ENCODE data around the gene GVQW3. TPM values are rescaled to one million over a fixed set of nuclear protein-coding genes. Genes with fewer than 3 reads are reported as not detected.

Gene GVQW3
- total and polyA plus RNA-seq, 2 of the 13 experiments (the other 11 are each of a cell fraction or from before 2014, with no cell fraction given) = 5.0 to 5.6 TPM

DNA sequence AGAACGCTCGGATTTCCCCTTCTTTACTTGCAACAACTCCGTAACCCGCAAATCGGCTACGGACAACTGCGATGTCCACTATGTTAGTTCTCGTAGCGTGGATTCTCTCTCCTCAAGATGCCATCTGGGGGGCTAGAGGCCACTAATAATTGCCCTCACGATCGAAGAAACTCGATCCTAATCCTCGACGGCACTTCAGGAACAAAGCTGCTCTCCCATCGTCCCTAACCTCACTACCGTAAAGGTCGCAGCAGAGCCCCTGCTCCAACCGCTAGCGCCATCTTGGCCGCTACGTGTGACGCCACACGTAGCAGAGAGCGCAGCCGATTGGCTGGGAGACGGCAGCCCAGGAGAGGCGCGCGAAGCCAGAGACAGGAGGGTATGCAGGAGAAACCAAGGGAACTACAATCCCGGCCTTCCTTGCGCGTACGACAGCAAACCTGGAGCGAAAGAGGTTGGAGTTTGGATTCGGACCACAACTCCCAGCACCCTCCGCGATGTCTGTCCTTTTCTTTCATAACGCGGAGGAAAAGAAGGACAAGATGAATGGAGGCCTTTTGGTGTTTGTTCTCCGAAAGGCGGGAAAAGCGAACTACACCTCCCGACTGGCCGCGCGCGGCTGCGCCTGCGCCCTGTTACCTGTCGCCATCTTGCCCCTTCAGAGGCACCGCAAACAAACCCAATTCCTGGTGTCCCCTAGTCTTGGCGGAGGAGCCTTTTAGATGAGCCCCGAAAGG, 63.4 kb downstream of the GVQW3 start, which contains the start of gene EMSY (continued):
- TF ChIP-seq ZNF687 (CRISPR knock-in tag; IDR thresholded peaks at IDR 0.05) (peak; percentile 82), ZNF572 (CRISPR knock-in tag; IDR thresholded peaks at IDR 0.05) (no peak), PRMT3 (CRISPR knock-in tag; IDR thresholded peaks at IDR 0.05; ENCODE audit: borderline replicate concordance, low read depth) (no peak), JUND (CRISPR knock-in tag; IDR thresholded peaks at IDR 0.05) (no peak), MIER3 (CRISPR knock-in tag; IDR thresholded peaks at IDR 0.05; ENCODE audit: borderline replicate concordance) (no peak), ASH2L (IDR thresholded peaks at IDR 0.05; ENCODE audit: insufficient read length, low read depth, low read length) (peak; percentile 82), MBD4 (IDR thresholded peaks at IDR 0.05; ENCODE audit: borderline replicate concordance, low read length) (no peak), ZFP91 (CRISPR knock-in tag; IDR thresholded peaks at IDR 0.05; ENCODE audit: borderline replicate concordance) (0 out of 2 replicates have a peak, but pooled peaks have one; percentile 61), CC2D1A (CRISPR knock-in tag; IDR thresholded peaks at IDR 0.05) (no peak), ZNF251 (CRISPR knock-in tag; IDR thresholded peaks at IDR 0.05) (peak; percentile 67; the same call in 1 of the 2 replicates), FOXK2 (IDR thresholded peaks at IDR 0.05) (peak; percentile 28; the same call in 1 of the 2 replicates), HMGXB4 (CRISPR knock-in tag; IDR thresholded peaks at IDR 0.05; ENCODE audit: borderline replicate concordance in 1 of 2, low read depth in 1 of 2) (peak; percentile 75 to 79), KLF11 (CRISPR knock-in tag; IDR thresholded peaks at IDR 0.05) (0 out of 2 replicates have a peak, but pooled peaks have one; percentile 80), MLLT10 (CRISPR knock-in tag; IDR thresholded peaks at IDR 0.05) (no peak), THYN1 (CRISPR knock-in tag; IDR thresholded peaks at IDR 0.05; ENCODE audit: borderline replicate concordance, low read depth) (no peak), ZSCAN21 (CRISPR knock-in tag; IDR thresholded peaks at IDR 0.05; ENCODE audit: borderline replicate concordance) (peak; percentile 87; the same call in 1 of the 2 replicates), ZNF362 (CRISPR knock-in tag; IDR thresholded peaks at IDR 0.05; ENCODE audit: borderline replicate concordance) (no peak), RORA (CRISPR knock-in tag; IDR thresholded peaks at IDR 0.05) (no peak), ZNF569 (CRISPR knock-in tag; IDR thresholded peaks at IDR 0.05; ENCODE audit: borderline replicate concordance) (no peak), CREB1 (IDR thresholded peaks at IDR 0.05) (peak; percentile 85), CREB1 (CRISPR knock-in tag; IDR thresholded peaks at IDR 0.05) (peak; percentile 97)
